ENCODE results near the gene WDR33. TPM values are rescaled to one million over a fixed set of nuclear protein-coding genes. Genes with fewer than 3 reads are reported as not detected.

Gene WDR33
- total and polyA plus RNA-seq, 8 donors, result 7.9 to 99.9 (median 20.3) TPM

GRCh38 chr2:127826047-127826446 lies 15.1 kb upstream of the WDR33 start:
- intact Hi-C loops (cut with DNase I; ENCODE audit: low total_unique reads), result no loop called here
- no peaks in the 10 kb centered on the region for H3K36me3 ChIP-seq
- no peaks in the 10 kb centered on the region for H3K4me1 ChIP-seq
- H3K4me3 ChIP-seq, result no peak overlapping the region
- TF ChIP-seq, protein P1, sequence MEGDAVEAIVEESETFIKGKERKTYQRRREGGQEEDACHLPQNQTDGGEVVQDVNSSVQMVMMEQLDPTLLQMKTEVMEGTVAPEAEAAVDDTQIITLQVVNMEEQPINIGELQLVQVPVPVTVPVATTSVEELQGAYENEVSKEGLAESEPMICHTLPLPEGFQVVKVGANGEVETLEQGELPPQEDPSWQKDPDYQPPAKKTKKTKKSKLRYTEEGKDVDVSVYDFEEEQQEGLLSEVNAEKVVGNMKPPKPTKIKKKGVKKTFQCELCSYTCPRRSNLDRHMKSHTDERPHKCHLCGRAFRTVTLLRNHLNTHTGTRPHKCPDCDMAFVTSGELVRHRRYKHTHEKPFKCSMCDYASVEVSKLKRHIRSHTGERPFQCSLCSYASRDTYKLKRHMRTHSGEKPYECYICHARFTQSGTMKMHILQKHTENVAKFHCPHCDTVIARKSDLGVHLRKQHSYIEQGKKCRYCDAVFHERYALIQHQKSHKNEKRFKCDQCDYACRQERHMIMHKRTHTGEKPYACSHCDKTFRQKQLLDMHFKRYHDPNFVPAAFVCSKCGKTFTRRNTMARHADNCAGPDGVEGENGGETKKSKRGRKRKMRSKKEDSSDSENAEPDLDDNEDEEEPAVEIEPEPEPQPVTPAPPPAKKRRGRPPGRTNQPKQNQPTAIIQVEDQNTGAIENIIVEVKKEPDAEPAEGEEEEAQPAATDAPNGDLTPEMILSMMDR (IDR thresholded peaks at IDR 0.05), result no peak
- TF ChIP-seq POLR2A (IDR thresholded peaks at IDR 0.05) (no peak), POLR2AphosphoS5 (IDR thresholded peaks at IDR 0.05) (no peak), EP300 (IDR thresholded peaks at IDR 0.05) (no peak)
- no peak overlapping the region for H3K27ac ChIP-seq
- DNase-seq, result no peak
- no peaks in the 10 kb centered on the region for H3K27me3 ChIP-seq
- 63 to 83% (median 72%) methylated on average over 12 of the region's 12 CpGs for WGBS, 5 donors
- peaks cover 0 to 17% (median 7%) of the 10 kb centered on the region in 4 donors for H3K9me3 ChIP-seq

- intact Hi-C loops (cut with DNase I; ENCODE audit: low total_unique reads), result no loop called here
- H3K9me3 ChIP-seq, result peaks cover 13 to 40% (median 28%) of the 10 kb centered on the region in 4 donors
- no peak overlapping the region for H3K27ac ChIP-seq
- DNase-seq, result no peak
- no peaks in the 10 kb centered on the region for H3K4me1 ChIP-seq
- TF ChIP-seq, protein P1 (IDR thresholded peaks at IDR 0.05), result no peak
- TF ChIP-seq POLR2AphosphoS5 (IDR thresholded peaks at IDR 0.05) (no peak), EP300 (IDR thresholded peaks at IDR 0.05) (no peak), POLR2A (IDR thresholded peaks at IDR 0.05) (no peak)
- no peaks in the 10 kb centered on the region for H3K36me3 ChIP-seq
- H3K27me3 ChIP-seq, result no peaks in the 10 kb centered on the region
- WGBS, 5 donors, result 73 to 82% (median 79%) methylated on average over 6 of the region's 6 CpGs
- H3K4me3 ChIP-seq, result no peak overlapping the region
These were observed 9.2 kb upstream of the WDR33 start for GRCh38 chr2:127820080-127820668.

GRCh38 chr2:127818794-127819425 lies 7.9 kb upstream of the WDR33 start:
- intact Hi-C loops (cut with DNase I; ENCODE audit: low total_unique reads), result no loop called here
- H3K27ac ChIP-seq, result no peak overlapping the region
- H3K4me1 ChIP-seq, result no peaks in the 10 kb centered on the region
- no peak for DNase-seq
- WGBS, 5 donors, result 79 to 94% (median 86%) methylated on average over 8 of the region's 8 CpGs
- H3K9me3 ChIP-seq, result peaks cover 13 to 40% (median 28%) of the 10 kb centered on the region in 4 donors
- no peaks in the 10 kb centered on the region for H3K27me3 ChIP-seq
- TF ChIP-seq EP300 (IDR thresholded peaks at IDR 0.05) (no peak), POLR2AphosphoS5 (IDR thresholded peaks at IDR 0.05) (no peak), POLR2A (IDR thresholded peaks at IDR 0.05) (no peak)
- TF ChIP-seq, protein P1 (IDR thresholded peaks at IDR 0.05), result no peak
- H3K4me3 ChIP-seq, result no peak overlapping the region
- no peaks in the 10 kb centered on the region for H3K36me3 ChIP-seq

GRCh38 chr2:127818241-127818640 lies 7.3 kb upstream of the WDR33 start:
- no peaks in the 10 kb centered on the region for H3K27me3 ChIP-seq
- no peak for TF ChIP-seq POLR2A (IDR thresholded peaks at IDR 0.05)
- TF ChIP-seq EP300 (IDR thresholded peaks at IDR 0.05), result no peak
- no peak for TF ChIP-seq POLR2AphosphoS5 (IDR thresholded peaks at IDR 0.05)
- TF ChIP-seq, protein P1 (IDR thresholded peaks at IDR 0.05), result no peak
- no peak for DNase-seq
- no peaks in the 10 kb centered on the region for H3K4me1 ChIP-seq
- H3K9me3 ChIP-seq, result peaks cover 13 to 40% (median 28%) of the 10 kb centered on the region in 4 donors
- no peak overlapping the region for H3K4me3 ChIP-seq
- no peaks in the 10 kb centered on the region for H3K36me3 ChIP-seq
- no peak overlapping the region for H3K27ac ChIP-seq
- intact Hi-C loops (cut with DNase I; ENCODE audit: low total_unique reads), result no loop called here
- WGBS, 5 donors, result 40 to 70% (median 44%) methylated on average over 5 of the region's 5 CpGs
